Kidney (tissue), 14 donors: ENCODE data around the gene UBASH3B. TPM values are rescaled to one million over a fixed set of nuclear protein-coding genes. Genes with fewer than 3 reads are reported as not detected.

Experiments
- DNase-seq, 5 donors: peaks; one replicate each; pipeline ENCODE4 v3.0.0-alpha.2; 2013 to 2020
- FAIRE-seq: peaks from 2 replicates; lab custom pipeline; 2012; peaks lifted over from hg19 to GRCh38; lab: Jason Lieb, UNC
- H3K27ac ChIP-seq, 2 donors: one replicate each; pipeline ENCODE4 v1.7.0; 2013; ENCODE audit warnings: low read depth in 2 of 2, low read length in 2 of 2, inconsistent platforms in 1 of 2
- H3K27me3 ChIP-seq: one replicate; pipeline ENCODE4 v1.7.1; 2013; ENCODE audit warnings: low read length, inconsistent platforms; ENCODE audit not compliant: control insufficient read depth, insufficient read depth
- H3K36me3 ChIP-seq, 3 donors: one replicate each; pipeline versions ENCODE4 v1.7.0 to v1.7.1; 2013; ENCODE audit warnings: low read length in 3 of 3, control low read depth in 1 of 3, inconsistent platforms in 1 of 3; ENCODE audit not compliant: insufficient read depth in 3 of 3, control insufficient read depth in 2 of 3
- H3K4me1 ChIP-seq, 3 donors: one replicate each; pipeline versions ENCODE4 v1.7.0 to v1.7.1; 2013; ENCODE audit warnings: low read length in 3 of 3, inconsistent platforms in 1 of 3, low read depth in 1 of 3; ENCODE audit not compliant: control insufficient read depth in 2 of 3, insufficient read depth in 2 of 3
- H3K4me3 ChIP-seq, 3 donors: one replicate each; pipeline versions ENCODE4 v1.7.0 to v1.8.1; 2013; ENCODE audit warnings: low read length in 3 of 3, control low read depth in 1 of 3, inconsistent platforms in 1 of 3
- H3K9ac ChIP-seq, 3 donors: one replicate each; pipeline versions ENCODE4 v1.7.0 to v1.7.1; 2013; ENCODE audit warnings: low read length in 3 of 3, control low read depth in 1 of 3, inconsistent platforms in 1 of 3
- H3K9me3 ChIP-seq, 3 donors: one replicate each; pipeline versions ENCODE4 v1.7.0 to v1.7.1; 2013; ENCODE audit warnings: low read length in 3 of 3, control low read depth in 1 of 3, inconsistent platforms in 1 of 3; ENCODE audit not compliant: control insufficient read depth in 2 of 3, insufficient read depth in 1 of 3
- intact Hi-C: fragments of 100-400 bp; cut with DNase I; formaldehyde crosslinking; loops from one replicate; pipeline ENCODE4 v1.11.1; 2022
- polyA plus RNA-seq: library from polyadenylated mRNA; stranded (reverse); fragments of 350-450 nt; fragmentation: Illumina TruSeq; extraction: RNeasy Lipid Tissue Mini Kit (QIAGEN cat#74804); gene quantifications from one replicate; pipeline ENCODE4 v1.2.3, GENCODE V29; 2014; ENCODE audit warnings: low read depth, low replicate concordance; ENCODE audit not compliant: insufficient read depth
- total RNA-seq: library from RNA; stranded (reverse); fragmentation: NEBNext Ultra II Directional; extraction: Animal tissue kit (Norgen Biotek cat#: 25700); gene quantifications from one replicate; pipeline ENCODE4 v1.2.1, GENCODE V29; 2021
- TF ChIP-seq, protein P1 (sequence below): IDR thresholded peaks from 3 replicates; pipeline ENCODE4 v1.5.1; 2012; ENCODE audit warnings: mild to moderate bottlenecking, moderate library complexity, borderline replicate concordance; ENCODE audit not compliant: insufficient read depth; ENCODE audit errors: extremely low read depth
- donor health status: control.
- donor health status: control.
- donor health status: control.
- donor health status: control.
- donor health status: control.
- donor health status: DM: yes; HTN: yes; CAD: no.
- donor health status: Normal renal cell carcinoma (clear cell type).

The UBASH3B gene
- total and polyA plus RNA-seq, 2 donors from 2014 or later = 0.62 to 22.8 TPM

DNA sequence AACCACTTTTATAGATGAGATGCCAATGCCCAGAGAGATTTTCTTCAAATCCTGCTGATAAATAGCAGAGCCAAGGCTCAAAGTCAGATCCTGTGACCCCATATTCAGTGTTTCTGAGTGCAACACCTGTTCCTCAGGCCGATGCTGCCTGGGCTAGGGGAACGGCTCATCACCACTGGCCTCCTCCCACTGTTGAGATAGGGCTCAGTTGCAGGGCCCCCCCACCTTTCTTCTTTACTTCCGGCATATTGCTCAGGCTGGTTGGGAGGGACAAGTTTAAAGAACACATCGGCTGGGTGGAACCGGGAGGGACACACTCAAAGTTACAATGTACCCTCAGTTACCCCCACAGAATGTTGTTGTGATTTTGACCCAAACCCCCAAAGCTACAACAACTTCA lies 94.5 kb downstream of the UBASH3B start:
- intact Hi-C loops = no loop called here
- FAIRE-seq (no peak), DNase-seq (no peak)
- Histone ChIP-seq H3K27me3 (no peaks in the 10 kb centered on the region), H3K27ac (no peak overlapping the region), H3K4me3 (no peak overlapping the region), H3K4me1 (peaks cover 0 to 3% (median 2%) of the 10 kb centered on the region in 3 donors), H3K9me3 (no peaks in the 10 kb centered on the region), H3K36me3 (no peaks in the 10 kb centered on the region), H3K9ac (no peak overlapping the region)
- TF ChIP-seq, protein P1, sequence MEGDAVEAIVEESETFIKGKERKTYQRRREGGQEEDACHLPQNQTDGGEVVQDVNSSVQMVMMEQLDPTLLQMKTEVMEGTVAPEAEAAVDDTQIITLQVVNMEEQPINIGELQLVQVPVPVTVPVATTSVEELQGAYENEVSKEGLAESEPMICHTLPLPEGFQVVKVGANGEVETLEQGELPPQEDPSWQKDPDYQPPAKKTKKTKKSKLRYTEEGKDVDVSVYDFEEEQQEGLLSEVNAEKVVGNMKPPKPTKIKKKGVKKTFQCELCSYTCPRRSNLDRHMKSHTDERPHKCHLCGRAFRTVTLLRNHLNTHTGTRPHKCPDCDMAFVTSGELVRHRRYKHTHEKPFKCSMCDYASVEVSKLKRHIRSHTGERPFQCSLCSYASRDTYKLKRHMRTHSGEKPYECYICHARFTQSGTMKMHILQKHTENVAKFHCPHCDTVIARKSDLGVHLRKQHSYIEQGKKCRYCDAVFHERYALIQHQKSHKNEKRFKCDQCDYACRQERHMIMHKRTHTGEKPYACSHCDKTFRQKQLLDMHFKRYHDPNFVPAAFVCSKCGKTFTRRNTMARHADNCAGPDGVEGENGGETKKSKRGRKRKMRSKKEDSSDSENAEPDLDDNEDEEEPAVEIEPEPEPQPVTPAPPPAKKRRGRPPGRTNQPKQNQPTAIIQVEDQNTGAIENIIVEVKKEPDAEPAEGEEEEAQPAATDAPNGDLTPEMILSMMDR = no peak

DNA sequence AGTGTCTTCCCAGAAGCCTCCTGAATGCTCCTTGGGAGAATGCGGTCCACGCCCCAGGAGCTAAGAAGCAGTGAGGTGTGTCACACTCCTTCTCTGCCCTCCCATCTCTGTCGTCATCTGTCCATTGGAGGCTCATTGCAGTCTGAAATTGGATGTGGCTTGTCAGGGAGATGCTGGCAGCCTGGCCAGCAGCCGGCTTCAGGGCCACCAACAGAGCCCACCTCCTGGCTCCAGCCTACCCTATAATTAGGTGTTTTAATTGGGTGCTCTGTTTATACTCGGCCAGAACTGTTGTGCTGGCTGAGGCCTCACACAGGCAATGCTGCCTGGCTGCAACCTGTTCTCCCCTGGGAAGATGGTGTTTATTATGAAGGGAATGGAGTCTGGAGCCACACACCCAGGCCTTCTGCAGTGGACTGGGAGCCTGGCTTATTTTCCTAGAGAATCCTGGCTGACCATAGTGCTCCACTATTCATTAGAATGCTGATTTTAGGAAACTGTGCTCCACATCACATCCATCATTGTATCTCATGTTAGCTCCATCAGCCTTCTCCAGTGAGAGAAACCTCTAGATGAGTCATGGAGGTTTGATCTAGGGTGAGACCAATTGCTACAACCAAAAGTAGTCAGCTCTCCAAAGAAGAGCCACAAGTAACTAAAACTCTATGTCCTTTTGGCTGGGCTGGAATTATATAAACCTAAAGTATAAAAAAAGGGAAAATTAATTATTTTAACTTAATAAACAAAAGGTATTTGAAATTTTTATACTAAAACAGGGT lies 96.0 kb downstream of the UBASH3B start:
- DNase-seq = no peak
- Histone ChIP-seq H3K4me1 (peaks cover 0 to 3% (median 2%) of the 10 kb centered on the region in 3 donors), H3K9ac (no peak overlapping the region), H3K27me3 (no peaks in the 10 kb centered on the region), H3K9me3 (no peaks in the 10 kb centered on the region), H3K4me3 (no peak overlapping the region), H3K36me3 (no peaks in the 10 kb centered on the region), H3K27ac (no peak overlapping the region)
- TF ChIP-seq, protein P1 = no peak
- intact Hi-C loops = no loop called here
- no peak for FAIRE-seq

DNA sequence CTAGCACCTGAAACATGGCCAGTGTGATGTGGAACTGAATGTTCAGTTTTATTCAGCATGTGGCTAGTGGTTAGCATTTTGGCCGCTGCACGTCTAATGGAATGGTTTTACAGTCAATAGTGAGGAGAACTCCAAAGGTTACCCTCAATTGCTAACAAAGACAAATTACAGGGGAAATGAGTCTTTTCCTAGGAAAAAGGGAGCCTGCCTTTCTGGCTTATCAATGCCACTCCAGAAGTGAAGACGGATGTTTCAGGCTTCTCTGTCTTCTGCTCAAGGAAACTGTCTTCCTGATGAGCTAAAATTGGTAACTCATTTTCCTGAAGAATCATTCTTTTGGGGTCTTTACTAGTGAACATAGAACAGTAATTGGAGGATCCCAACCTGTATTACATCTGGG lies 98.5 kb downstream of the UBASH3B start:
- Histone ChIP-seq H3K4me3 (no peak overlapping the region), H3K36me3 (no peaks in the 10 kb centered on the region), H3K27me3 (no peaks in the 10 kb centered on the region), H3K4me1 (peaks cover 0 to 1% (median 0%) of the 10 kb centered on the region in 3 donors), H3K27ac (no peak overlapping the region), H3K9me3 (no peaks in the 10 kb centered on the region), H3K9ac (no peak overlapping the region)
- no peak for DNase-seq
- FAIRE-seq = no peak
- TF ChIP-seq, protein P1 = no peak
- intact Hi-C loops = no loop called here
